Type B pancreatic cell (in vitro differentiated cells): ENCODE measurements around the gene PSKH1. TPM values are rescaled to one million over a fixed set of nuclear protein-coding genes. Genes with fewer than 3 reads are reported as not detected.
"Not testable (repeated sequence)": the region's sequence is repeated elsewhere in the genome, so short reads cannot be mapped to it uniquely, and the experiment has no call there.

ENCODE experiments used
- DNase-seq: peaks from one replicate; pipeline ENCODE4 v3.0.0; 2021; ENCODE audit warnings: mixed read lengths; ENCODE audit not compliant: unreplicated experiment; ENCODE audit errors: extremely low spot score
- H3K27ac Mint-ChIP-seq: 2 replicates; pipeline ENCODE4 v1.8.0; 2021; ENCODE audit warnings: mild to moderate bottlenecking, mixed read lengths
- H3K27me3 Mint-ChIP-seq: 2 replicates; pipeline ENCODE4 v1.8.0; 2021; ENCODE audit warnings: mixed read lengths
- H3K36me3 Mint-ChIP-seq: 2 replicates; pipeline ENCODE4 v1.8.0; 2021; ENCODE audit warnings: mixed read lengths
- H3K4me1 Mint-ChIP-seq: one replicate; pipeline ENCODE4 v1.8.0; 2021; ENCODE audit warnings: mixed read lengths; ENCODE audit not compliant: unreplicated experiment
- H3K4me3 Mint-ChIP-seq: 2 replicates; pipeline ENCODE4 v1.8.0; 2021; ENCODE audit warnings: mild to moderate bottlenecking, mixed read lengths
- H3K9me3 Mint-ChIP-seq: 2 replicates; pipeline ENCODE4 v1.8.0; 2021; ENCODE audit warnings: mixed read lengths
- CTCF ChIP-seq: fragments of 200-600 bp; sonication (generic); conservative IDR thresholded peaks from 2 replicates; pipeline ENCODE4 v1.5.0; 2021; ENCODE audit warnings: antibody characterized with exemption, mild to moderate bottlenecking
- total RNA-seq: library from RNA; stranded (reverse); gene quantifications from 2 replicates; pipeline ENCODE4 v1.2.1, GENCODE V29; 2021; ENCODE audit warnings: low replicate concordance

Gene PSKH1
- total RNA-seq, 1 donor from 2014 or later = 41.5 TPM

DNA sequence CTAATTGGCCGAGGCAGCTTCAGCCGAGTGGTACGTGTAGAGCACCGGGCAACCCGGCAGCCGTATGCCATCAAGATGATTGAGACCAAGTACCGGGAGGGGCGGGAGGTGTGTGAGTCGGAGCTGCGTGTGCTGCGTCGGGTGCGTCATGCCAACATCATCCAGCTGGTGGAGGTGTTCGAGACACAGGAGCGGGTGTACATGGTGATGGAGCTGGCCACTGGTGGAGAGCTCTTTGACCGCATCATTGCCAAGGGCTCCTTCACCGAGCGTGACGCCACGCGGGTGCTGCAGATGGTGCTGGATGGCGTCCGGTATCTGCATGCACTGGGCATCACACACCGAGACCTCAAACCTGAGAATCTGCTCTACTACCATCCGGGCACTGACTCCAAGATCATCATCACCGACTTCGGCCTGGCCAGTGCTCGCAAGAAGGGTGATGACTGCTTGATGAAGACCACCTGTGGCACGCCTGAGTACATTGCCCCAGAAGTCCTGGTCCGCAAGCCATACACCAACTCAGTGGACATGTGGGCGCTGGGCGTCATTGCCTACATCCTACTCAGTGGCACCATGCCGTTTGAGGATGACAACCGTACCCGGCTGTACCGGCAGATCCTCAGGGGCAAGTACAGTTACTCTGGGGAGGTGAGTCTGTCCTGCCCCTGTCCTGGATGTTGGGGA is 16.1 kb downstream of the PSKH1 start:
- H3K27ac Mint-ChIP-seq = no peak overlapping the region
- H3K4me1 Mint-ChIP-seq = no peaks in the 10 kb centered on the region
- no peaks in the 10 kb centered on the region for H3K9me3 Mint-ChIP-seq
- H3K27me3 Mint-ChIP-seq = no peaks in the 10 kb centered on the region
- no peak for TF ChIP-seq CTCF
- peaks cover 8% of the 10 kb centered on the region for H3K36me3 Mint-ChIP-seq
- no peak for DNase-seq
- no peak overlapping the region for H3K4me3 Mint-ChIP-seq

GRCh38 chr16:67910158-67910557 is 17.1 kb downstream of the PSKH1 start:
- H3K27me3 Mint-ChIP-seq = no peaks in the 10 kb centered on the region
- DNase-seq = no peak
- no peaks in the 10 kb centered on the region for H3K4me1 Mint-ChIP-seq
- H3K27ac Mint-ChIP-seq = no peak overlapping the region
- H3K4me3 Mint-ChIP-seq = no peak overlapping the region
- H3K9me3 Mint-ChIP-seq = no peaks in the 10 kb centered on the region
- TF ChIP-seq CTCF = no peak
- H3K36me3 Mint-ChIP-seq = peaks cover 6% of the 10 kb centered on the region

DNA sequence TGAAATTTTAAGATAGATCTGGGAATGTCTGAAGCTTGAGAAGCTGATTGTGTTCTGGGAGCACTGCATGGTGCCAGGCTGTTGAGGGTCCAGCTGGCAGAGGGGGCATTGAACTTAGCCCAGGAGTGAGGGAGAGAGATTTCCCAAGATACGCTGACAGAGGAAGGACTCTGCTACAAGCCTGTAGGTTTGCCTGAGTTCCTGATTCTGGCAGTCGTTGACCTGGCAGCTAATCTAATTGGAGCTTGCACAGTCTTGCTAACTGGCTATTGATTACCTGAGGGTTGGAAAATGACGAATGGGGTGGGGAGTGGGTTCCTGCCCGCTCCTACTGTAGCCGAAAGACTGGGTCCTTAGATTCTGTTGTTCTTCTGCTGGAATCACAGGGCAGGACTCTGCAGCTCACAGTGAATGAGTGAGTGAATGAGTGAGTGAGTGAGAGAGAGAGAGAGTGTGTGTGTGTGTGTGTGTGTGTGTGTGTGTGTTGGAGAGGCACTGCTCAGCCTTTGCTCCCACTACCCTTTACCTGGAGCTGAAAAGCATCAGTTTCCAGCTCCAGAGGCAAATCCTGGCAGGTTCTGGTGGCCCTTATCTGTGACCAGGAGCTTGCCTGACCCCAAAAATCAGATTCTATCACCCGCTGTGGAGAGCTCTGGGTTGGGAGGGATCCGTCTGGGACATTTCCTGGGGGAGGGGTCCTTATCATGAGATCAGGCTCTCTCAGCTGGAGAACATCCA is 21.9 kb downstream of the PSKH1 start:
- peak overlapping the region; percentile 52 for H3K27ac Mint-ChIP-seq
- TF ChIP-seq CTCF = no peak
- peaks cover 4% of the 10 kb centered on the region for H3K36me3 Mint-ChIP-seq
- DNase-seq = no peak
- no peaks in the 10 kb centered on the region for H3K27me3 Mint-ChIP-seq
- no peak overlapping the region for H3K4me3 Mint-ChIP-seq
- H3K9me3 Mint-ChIP-seq = no peaks in the 10 kb centered on the region
- H3K4me1 Mint-ChIP-seq = peaks cover 4% of the 10 kb centered on the region

- not testable (repeated sequence) for H3K36me3 Mint-ChIP-seq, H3K4me3 Mint-ChIP-seq, DNase-seq, H3K9me3 Mint-ChIP-seq, H3K27me3 Mint-ChIP-seq, H3K4me1 Mint-ChIP-seq
- H3K27ac Mint-ChIP-seq = peak overlapping the region; percentile 58
These were observed 22.4 kb downstream of the PSKH1 start for GRCh38 chr16:67915496-67915769.

- Mint-ChIP-seq H3K4me3 (no peak overlapping the region), H3K27me3 (no peaks in the 10 kb centered on the region), H3K9me3 (no peaks in the 10 kb centered on the region), H3K4me1 (peaks cover 4% of the 10 kb centered on the region), H3K27ac (peak overlapping the region; percentile 58), H3K36me3 (peaks cover 4% of the 10 kb centered on the region)
- TF ChIP-seq CTCF = no peak
- DNase-seq = no peak
These were observed 23.0 kb downstream of the PSKH1 start for GRCh38 chr16:67915831-67916723.
